Spleen (tissue), 11 donors: Measurements from ENCODE around the gene CDC6. TPM values are rescaled to one million over a fixed set of nuclear protein-coding genes. Genes with fewer than 3 reads are reported as not detected.

Source experiments
- DNase-seq: peaks from one replicate; pipeline ENCODE4 v3.0.0-alpha.2; 2020
- H3K27ac ChIP-seq, 8 donors: fragments of 200-600 bp; sonication (generic) in 7 of 8; 1 replicate in 4 of 8; 2 replicates in 4 of 8; pipeline versions ENCODE4 v1.5.0 to v1.8.0; 2016 to 2021; ENCODE audit warnings: inconsistent platforms in 4 of 8, mild to moderate bottlenecking in 4 of 8, moderate library complexity in 1 of 8
- H3K27me3 ChIP-seq, 7 donors: fragments of 200-600 bp; sonication (generic) in 6 of 7; replicated peaks in 1 of 7; 1 replicate in 4 of 7; 2 replicates in 3 of 7; pipeline versions ENCODE4 v1.5.0 to v1.8.0; 2016 to 2021; ENCODE audit warnings: inconsistent platforms in 3 of 7, mild to moderate bottlenecking in 1 of 7
- H3K36me3 ChIP-seq, 6 donors: fragments of 200-600 bp; sonication (generic) in 5 of 6; 1 replicate in 4 of 6; 2 replicates in 2 of 6; pipeline versions ENCODE4 v1.5.0 to v1.8.0; 2016 to 2021; ENCODE audit warnings: inconsistent platforms in 2 of 6
- H3K4me1 ChIP-seq, 6 donors: fragments of 200-600 bp; sonication (generic) in 5 of 6; 1 replicate in 3 of 6; 2 replicates in 3 of 6; pipeline versions ENCODE4 v1.5.0 to v1.8.0; 2016 to 2021; ENCODE audit warnings: inconsistent platforms in 3 of 6
- H3K4me3 ChIP-seq, 8 donors: fragments of 200-600 bp; sonication (generic) in 7 of 8; 1 replicate in 4 of 8; 2 replicates in 4 of 8; pipeline versions ENCODE4 v1.5.0 to v1.8.0; 2016 to 2021; ENCODE audit warnings: inconsistent platforms in 4 of 8, mild to moderate bottlenecking in 4 of 8, moderate library complexity in 2 of 8
- H3K9me3 ChIP-seq, 8 donors: fragments of 200-600 bp; sonication (generic) in 7 of 8; 1 replicate in 4 of 8; 2 replicates in 4 of 8; pipeline versions ENCODE4 v1.5.0 to v1.8.0; 2016 to 2021; ENCODE audit warnings: inconsistent platforms in 4 of 8
- POLR2A ChIP-seq, 3 donors: fragments of 450-650 bp; IDR thresholded peaks; one replicate each; pipeline ENCODE4 v1.5.1; 2017; ENCODE audit warnings: antibody characterized with exemption in 3 of 3, mild to moderate bottlenecking in 1 of 3
- POLR2AphosphoS5 ChIP-seq, 3 donors: sonication (generic); formaldehyde crosslinking; IDR thresholded peaks; one replicate each; pipeline ENCODE4 v1.5.1; 2017; ENCODE audit warnings: antibody characterized with exemption in 3 of 3
- WGBS, 5 donors: extraction: QIAGEN DNeasy Blood & Tissue Kit in 3 of 5; methylation state at CpG; one replicate each; pipeline versions ENCODE4 v1.1.5 to v1.1.7; 2013 to 2018; 5-methylcytosine and 5-hydroxymethylcytosine counted together
- intact Hi-C: fragments of 100-400 bp; cut with DNase I; formaldehyde crosslinking; loops from one replicate; pipeline ENCODE4 v1.15.0; 2023; ENCODE audit warnings: low total_unique reads
- polyA plus RNA-seq, 3 donors: library from polyadenylated mRNA; stranded (reverse); fragments of 200-250 nt; gene quantifications; one replicate each; pipeline ENCODE4 v1.2.1, GENCODE V29; 2013
- total RNA-seq, 7 donors: library from RNA; depleted of rRNA in 3 of 7; stranded (reverse); fragments of >200 nt in 3 of 7; fragmentation: NEBNext Ultra II Directional in 4 of 7; extraction: Animal tissue kit (Norgen Biotek cat#: 25700) in 4 of 7; gene quantifications; one replicate each; pipeline versions ENCODE4 v1.1.0 to v1.2.1, GENCODE V29; 2016 to 2021
- TF ChIP-seq, protein P1 (sequence below), 11 experiments: fragments of 200-600 bp in 7 of 11; fragments of 450-650 bp in 4 of 11; sonication (generic) in 4 of 11; IDR thresholded peaks in 8 of 11; conservative IDR thresholded peaks in 3 of 11; 1 replicate in 7 of 11; 2 replicates in 4 of 11; pipeline versions ENCODE4 v1.4.0 to v1.8.0; 2016 to 2021; ENCODE audit warnings: antibody characterized with exemption in 11 of 11, inconsistent platforms in 4 of 11, mild to moderate bottlenecking in 1 of 11
- donor health status: healthy with polysubstance abuse.
- donor health status: DM: no; HTN: no; CAD: no; lungs with moderate emphysema.
- donor health status: DM: no; HTN: no; CAD: no.
- donor health status: Bipolar disorder and iron deficiency.
- donor health status: healthy.
- donor health status: DM: no; HTN: no; CAD: no.
- donor health status: DM: yes; HTN: yes; CAD: no.

CDC6 gene
- total and polyA plus RNA-seq, 10 donors: 1.2 to 11.6 (median 5.1) TPM

DNA sequence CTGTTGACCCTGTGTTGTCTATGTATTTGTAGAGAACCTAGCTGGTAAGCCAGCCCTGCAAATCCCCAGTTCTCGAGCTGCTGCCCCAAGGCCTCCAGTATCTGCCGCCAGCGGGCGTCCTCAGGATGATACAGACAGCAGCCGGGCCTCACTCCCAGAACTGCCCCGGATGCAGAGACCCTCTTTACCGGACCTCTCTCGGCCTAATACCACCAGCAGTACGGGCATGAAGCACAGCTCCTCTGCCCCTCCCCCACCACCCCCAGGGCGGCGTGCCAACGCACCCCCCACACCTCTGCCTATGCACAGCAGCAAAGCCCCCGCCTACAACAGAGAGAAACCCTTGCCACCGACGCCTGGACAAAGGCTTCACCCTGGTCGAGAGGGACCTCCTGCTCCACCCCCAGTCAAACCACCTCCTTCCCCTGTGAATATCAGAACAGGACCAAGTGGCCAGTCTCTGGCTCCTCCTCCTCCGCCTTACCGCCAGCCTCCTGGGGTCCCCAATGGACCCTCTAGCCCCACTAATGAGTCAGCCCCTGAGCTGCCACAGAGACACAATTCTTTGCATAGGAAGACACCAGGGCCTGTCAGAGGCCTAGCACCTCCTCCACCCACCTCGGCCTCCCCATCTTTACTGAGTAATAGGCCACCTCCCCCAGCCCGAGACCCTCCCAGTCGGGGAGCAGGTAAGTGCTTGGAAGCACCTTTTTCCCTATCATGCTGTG is 23.1 kb upstream of the CDC6 start:
- peak in 1 of 3 donors; percentile 16 for TF ChIP-seq POLR2AphosphoS5 (IDR thresholded peaks at IDR 0.05)
- TF ChIP-seq, protein P1, sequence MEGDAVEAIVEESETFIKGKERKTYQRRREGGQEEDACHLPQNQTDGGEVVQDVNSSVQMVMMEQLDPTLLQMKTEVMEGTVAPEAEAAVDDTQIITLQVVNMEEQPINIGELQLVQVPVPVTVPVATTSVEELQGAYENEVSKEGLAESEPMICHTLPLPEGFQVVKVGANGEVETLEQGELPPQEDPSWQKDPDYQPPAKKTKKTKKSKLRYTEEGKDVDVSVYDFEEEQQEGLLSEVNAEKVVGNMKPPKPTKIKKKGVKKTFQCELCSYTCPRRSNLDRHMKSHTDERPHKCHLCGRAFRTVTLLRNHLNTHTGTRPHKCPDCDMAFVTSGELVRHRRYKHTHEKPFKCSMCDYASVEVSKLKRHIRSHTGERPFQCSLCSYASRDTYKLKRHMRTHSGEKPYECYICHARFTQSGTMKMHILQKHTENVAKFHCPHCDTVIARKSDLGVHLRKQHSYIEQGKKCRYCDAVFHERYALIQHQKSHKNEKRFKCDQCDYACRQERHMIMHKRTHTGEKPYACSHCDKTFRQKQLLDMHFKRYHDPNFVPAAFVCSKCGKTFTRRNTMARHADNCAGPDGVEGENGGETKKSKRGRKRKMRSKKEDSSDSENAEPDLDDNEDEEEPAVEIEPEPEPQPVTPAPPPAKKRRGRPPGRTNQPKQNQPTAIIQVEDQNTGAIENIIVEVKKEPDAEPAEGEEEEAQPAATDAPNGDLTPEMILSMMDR (IDR thresholded peaks at IDR 0.05 in 8 of 11, conservative IDR thresholded peaks at IDR 0.05 in 3 of 11): no peak
- H3K27me3 ChIP-seq: no peaks in the 10 kb centered on the region
- no peak overlapping the region for H3K4me3 ChIP-seq
- H3K9me3 ChIP-seq: no peaks in the 10 kb centered on the region
- H3K4me1 ChIP-seq: peaks cover 0 to 9% (median 2%) of the 10 kb centered on the region in 6 donors
- H3K27ac ChIP-seq: no peak overlapping the region
- no peak for DNase-seq
- intact Hi-C loops: no loop called here
- H3K36me3 ChIP-seq: peaks cover 0 to 100% (median 87%) of the 10 kb centered on the region in 6 donors
- 91 to 96% (median 94%) methylated on average over 14 to 21 of the region's 21 CpGs for WGBS, 5 donors

DNA sequence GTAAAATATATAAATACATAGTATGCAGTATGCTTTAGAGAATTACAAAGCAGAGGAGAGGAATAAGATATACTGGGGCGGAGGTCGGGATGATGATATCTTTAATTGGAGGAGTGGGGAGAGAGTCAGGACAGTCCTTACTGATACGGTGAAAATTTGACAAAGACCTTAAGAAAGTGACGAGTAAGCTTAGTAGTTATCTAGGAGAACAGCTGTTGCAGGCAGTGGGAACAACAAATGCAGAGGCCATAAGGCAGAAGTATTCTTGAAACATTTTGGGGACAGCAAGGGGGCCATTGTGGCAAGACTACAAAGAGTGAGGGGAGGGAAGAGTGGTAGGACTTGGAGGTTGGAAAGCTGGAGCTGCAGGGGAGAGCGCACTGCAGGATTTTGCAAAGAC is 22.3 kb upstream of the CDC6 start:
- no peaks in the 10 kb centered on the region for H3K27me3 ChIP-seq
- H3K4me1 ChIP-seq: peaks cover 0 to 9% (median 2%) of the 10 kb centered on the region in 6 donors
- H3K36me3 ChIP-seq: peaks cover 0 to 100% (median 83%) of the 10 kb centered on the region in 6 donors
- 92 to 96% (median 93%) methylated on average over 5 of the region's 5 CpGs for WGBS, 5 donors
- H3K27ac ChIP-seq: no peak overlapping the region
- H3K9me3 ChIP-seq: no peaks in the 10 kb centered on the region
- H3K4me3 ChIP-seq: no peak overlapping the region
- intact Hi-C loops: no loop called here
- DNase-seq: no peak
- no peak for TF ChIP-seq POLR2A (IDR thresholded peaks at IDR 0.05)
- TF ChIP-seq, protein P1 (IDR thresholded peaks at IDR 0.05 in 8 of 11, conservative IDR thresholded peaks at IDR 0.05 in 3 of 11): no peak
- no peak for TF ChIP-seq POLR2AphosphoS5 (IDR thresholded peaks at IDR 0.05)

DNA sequence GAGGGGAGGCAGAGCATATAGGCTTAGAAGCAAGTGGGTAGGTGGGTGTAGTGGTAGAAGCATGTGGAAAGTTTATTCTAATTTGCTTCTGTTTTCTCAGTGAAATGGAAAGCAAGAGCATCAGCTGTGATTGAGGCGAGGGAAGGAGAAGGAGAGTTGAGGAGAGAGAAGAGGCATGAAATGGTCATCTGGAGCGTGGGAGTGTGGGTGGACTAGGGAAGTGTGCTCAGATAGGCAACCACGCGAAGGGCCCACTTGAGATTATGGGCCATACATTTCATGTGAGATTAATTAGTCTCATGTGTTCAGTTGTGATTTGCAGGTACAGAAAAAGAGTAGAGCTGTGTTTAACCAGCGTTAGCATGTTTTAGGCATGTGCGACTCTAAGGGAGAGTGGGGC is 20.8 kb upstream of the CDC6 start:
- no peak overlapping the region for H3K4me3 ChIP-seq
- intact Hi-C loops: no loop called here
- DNase-seq: no peak
- no peaks in the 10 kb centered on the region for H3K27me3 ChIP-seq
- TF ChIP-seq POLR2A (IDR thresholded peaks at IDR 0.05) (no peak), POLR2AphosphoS5 (IDR thresholded peaks at IDR 0.05) (no peak)
- TF ChIP-seq, protein P1 (IDR thresholded peaks at IDR 0.05 in 8 of 11, conservative IDR thresholded peaks at IDR 0.05 in 3 of 11): no peak
- 87 to 92% (median 89%) methylated on average over 6 of the region's 6 CpGs for WGBS, 5 donors
- peaks cover 0 to 100% (median 79%) of the 10 kb centered on the region in 6 donors for H3K36me3 ChIP-seq
- H3K27ac ChIP-seq: peak overlapping the region in 1 of 8 donors; percentile 7
- H3K4me1 ChIP-seq: peaks cover 0 to 9% (median 0%) of the 10 kb centered on the region in 6 donors
- H3K9me3 ChIP-seq: no peaks in the 10 kb centered on the region

DNA sequence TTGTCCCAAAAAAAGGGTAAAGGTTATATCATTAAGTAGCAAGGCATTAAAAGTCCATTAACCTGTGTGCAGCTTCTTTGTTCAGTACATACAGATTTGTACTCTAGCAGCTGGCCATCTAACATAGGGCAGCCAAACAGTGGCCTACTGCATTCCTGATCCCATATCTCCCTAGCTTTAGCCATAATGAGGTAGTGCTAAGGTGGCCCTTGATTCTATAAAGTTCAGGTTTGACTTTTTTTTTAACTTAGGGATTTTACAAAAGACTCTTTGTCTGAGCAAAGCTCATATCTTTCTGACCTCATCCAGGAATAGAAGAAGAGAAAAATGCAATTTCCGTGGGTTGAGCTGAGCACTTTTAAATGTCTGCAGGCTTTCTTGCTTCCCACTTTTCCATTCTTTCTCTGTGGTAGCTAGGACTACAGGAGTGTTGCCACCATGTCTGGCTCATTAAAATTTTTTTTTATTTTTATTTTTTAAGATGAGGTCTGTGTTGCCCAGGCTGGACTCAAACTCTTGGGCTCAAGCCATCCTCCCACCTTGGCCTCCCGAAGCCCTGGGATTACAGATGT is 19.5 kb upstream of the CDC6 start:
- intact Hi-C loops: no loop called here
- DNase-seq: no peak
- 64 to 99% (median 97%) methylated on average over 2 of the region's 2 CpGs for WGBS, 5 donors
- Histone ChIP-seq H3K27ac (no peak overlapping the region), H3K4me1 (peaks cover 0 to 9% (median 0%) of the 10 kb centered on the region in 6 donors), H3K9me3 (no peaks in the 10 kb centered on the region), H3K27me3 (no peaks in the 10 kb centered on the region), H3K36me3 (peaks cover 0 to 100% (median 72%) of the 10 kb centered on the region in 6 donors), H3K4me3 (no peak overlapping the region)
- no peak for TF ChIP-seq POLR2A (IDR thresholded peaks at IDR 0.05)
- TF ChIP-seq, protein P1 (IDR thresholded peaks at IDR 0.05 in 8 of 11, conservative IDR thresholded peaks at IDR 0.05 in 3 of 11): no peak
- TF ChIP-seq POLR2AphosphoS5 (IDR thresholded peaks at IDR 0.05): no peak
